ENCODE results near the gene C10orf71. TPM values are rescaled to one million over a fixed set of nuclear protein-coding genes. Genes with fewer than 3 reads are reported as not detected.

Gene C10orf71
- total RNA-seq, 1 experiment from 2014 or later, result not detected

DNA sequence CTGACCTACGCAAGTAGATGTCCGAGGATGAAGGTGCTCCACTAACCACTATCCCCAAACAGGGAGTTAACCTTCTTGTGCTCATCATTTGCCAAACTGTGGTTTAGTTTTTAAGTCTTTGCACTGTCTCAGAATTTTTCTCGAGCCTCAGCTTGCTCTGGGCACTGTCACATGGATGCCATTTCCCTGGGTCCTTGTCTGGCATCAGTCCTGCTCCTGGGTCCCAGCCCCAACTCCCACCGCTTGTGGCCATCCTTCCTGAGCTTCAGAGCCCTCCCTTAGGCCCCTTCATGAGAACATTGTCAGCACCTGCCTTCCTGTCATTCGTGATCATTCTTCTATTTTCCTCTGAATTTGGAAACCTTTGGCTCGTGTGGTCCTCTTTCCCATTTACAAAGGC is 33.8 kb downstream of the C10orf71 start:
- DNase-seq (ENCODE audit: low read depth, low spot score) (no peak), ATAC-seq (no peak)
- no peaks in the 10 kb centered on the region for H3K36me3 ChIP-seq (ENCODE audit: control insufficient read depth, insufficient read depth, low read length)
- H3K4me1 ChIP-seq (ENCODE audit: control insufficient read depth, insufficient read depth, low read length), result no peaks in the 10 kb centered on the region
- H3K27me3 ChIP-seq (ENCODE audit: control insufficient read depth, insufficient read depth, low read length), result peaks cover 5% of the 10 kb centered on the region; the same call in 1 of the 2 replicates
- no peak overlapping the region for H3K4me3 ChIP-seq (ENCODE audit: low read depth in 2 of 2, low read length in 2 of 2)
- BruUV-seq (replicated peaks), result no TSS peak
- ChIA-PET POLR2A (no interaction called here), CTCF (no interaction called here)
- intact Hi-C loops (cut with micrococcal nuclease; ENCODE audit: unreplicated experiment) (no loop called here), in situ Hi-C loops (cut with HindIII; ENCODE audit: low pct_unique_long_range_greater_than_20kb, low sequenced_read_pairs) (no loop called here)
- no peaks in the 10 kb centered on the region for H3K9me3 ChIP-seq (ENCODE audit: control insufficient read depth, insufficient read depth, low read depth, low read length)
- no peak for TF ChIP-seq CTCF (IDR thresholded peaks at IDR 0.05)
- TF ChIP-seq REST (IDR thresholded peaks at IDR 0.05; ENCODE audit: insufficient read depth in 1 of 2, low read depth in 2 of 2, low read length in 1 of 2), result no peak
- TF ChIP-seq SIN3A (IDR thresholded peaks at IDR 0.05; ENCODE audit: borderline replicate concordance, insufficient read depth, low read depth, low read length), result no peak
- TF ChIP-seq POLR2AphosphoS5 (IDR thresholded peaks at IDR 0.05; ENCODE audit: low read depth, low read length), result no peak
- TF ChIP-seq TCF7L2 (IDR thresholded peaks at IDR 0.05; ENCODE audit: low read depth, low read length), result no peak
- H3K27ac ChIP-seq (ENCODE audit: low read length), result no peak overlapping the region

- CTCF ChIA-PET, result no interaction called here
- BruUV-seq (replicated peaks), result no TSS peak
These were observed 34.2 kb downstream of the C10orf71 start for GRCh38 chr10:49333192-49333591.

More at GRCh38 chr10:49333192-49333591, 34.2 kb downstream of the C10orf71 start:
- TF ChIP-seq SIN3A (IDR thresholded peaks at IDR 0.05; ENCODE audit: borderline replicate concordance, insufficient read depth, low read depth, low read length) (no peak), CTCF (IDR thresholded peaks at IDR 0.05) (no peak), POLR2AphosphoS5 (IDR thresholded peaks at IDR 0.05; ENCODE audit: low read depth, low read length) (no peak), TCF7L2 (IDR thresholded peaks at IDR 0.05; ENCODE audit: low read depth, low read length) (no peak), REST (IDR thresholded peaks at IDR 0.05; ENCODE audit: insufficient read depth in 1 of 2, low read depth in 2 of 2, low read length in 1 of 2) (no peak)
- Histone ChIP-seq H3K4me3 (ENCODE audit: low read depth in 2 of 2, low read length in 2 of 2) (no peak overlapping the region), H3K9me3 (ENCODE audit: control insufficient read depth, insufficient read depth, low read depth, low read length) (no peaks in the 10 kb centered on the region), H3K27me3 (ENCODE audit: control insufficient read depth, insufficient read depth, low read length) (peaks cover 5% of the 10 kb centered on the region; the same call in 1 of the 2 replicates), H3K36me3 (ENCODE audit: control insufficient read depth, insufficient read depth, low read length) (no peaks in the 10 kb centered on the region), H3K4me1 (ENCODE audit: control insufficient read depth, insufficient read depth, low read length) (no peaks in the 10 kb centered on the region), H3K27ac (ENCODE audit: low read length) (no peak overlapping the region)
- in situ Hi-C loops (cut with HindIII; ENCODE audit: low pct_unique_long_range_greater_than_20kb, low sequenced_read_pairs) (no loop called here), intact Hi-C loops (cut with micrococcal nuclease; ENCODE audit: unreplicated experiment) (no loop called here)
- POLR2A ChIA-PET, result no interaction called here
- DNase-seq (ENCODE audit: low read depth, low spot score) (no peak), ATAC-seq (no peak)
